HCT116 (cell line): ENCODE measurements around the gene FOXK2. TPM values are rescaled to one million over a fixed set of nuclear protein-coding genes. Genes with fewer than 3 reads are reported as not detected.

Experiments used
- ATAC-seq: fragments of 200-7000 bp; cut with Tn5 transposase; 2 replicates; pipeline ENCODE4 v1.9.1; 2020; ENCODE audit warnings: mild to moderate bottlenecking, moderate library complexity
- BruUV-seq: library from RNA; stranded (reverse); fragments of 400-500 nt; replicated peaks from 2 replicates; lab custom pipeline; 2021; lab: Mats Ljungman, UMichigan
- CTCF ChIA-PET: fragments of 300-600 bp; sonication (Branson Sonifier 250); formaldehyde crosslinking; loops from one replicate; lab custom pipeline; 2021; ENCODE audit warnings: antibody characterized with exemption; lab: Charles Lee
- POLR2A ChIA-PET: fragments of 300-600, 350-600 bp; sonication (Branson Sonifier 250); formaldehyde crosslinking; loops from one replicate; lab custom pipeline; 2021; ENCODE audit warnings: antibody characterized with exemption; lab: Charles Lee
- RAD21 ChIA-PET, 2 experiments: fragments of 300-600 bp; sonication (Branson Sonifier 250); formaldehyde crosslinking; loops; one replicate each; lab custom pipeline; 2023; ENCODE audit warnings: low total read pairs in 2 of 2; ENCODE audit not compliant: uncharacterized antibody in 2 of 2, unreplicated experiment in 2 of 2, low non-redundant PET in 1 of 2; lab: Charles Lee
- DNase-seq: peaks from one replicate; pipeline ENCODE4 v3.0.0-alpha.2; 2010; ENCODE audit warnings: low read depth, low spot score
- H2AFZ ChIP-seq: fragments of 200-600 bp; shearing (Covaris generic), sonication (generic); 2 replicates; pipeline ENCODE4 v1.6.1; 2017; ENCODE audit warnings: low read depth, mixed run types, mixed read lengths, antibody characterized with exemption, low read length; ENCODE audit not compliant: poor library complexity, severe bottlenecking
- H3K27ac ChIP-seq: 2 replicates; pipeline ENCODE4 v1.5.1; 2012; ENCODE audit warnings: low read depth, low read length
- H3K27me3 ChIP-seq: fragments of 200-600 bp; sonication (generic); 2 replicates; pipeline ENCODE4 v1.6.1; 2016; ENCODE audit warnings: mixed run types, low read length, mixed read lengths; ENCODE audit not compliant: insufficient read depth
- H3K36me3 ChIP-seq, 2 experiments: fragments of 200-500 bp in 1 of 2; fragments of 200-600 bp in 1 of 2; sonication (Bioruptor generic) in 1 of 2; sonication (generic) in 1 of 2; 2 replicates each; pipeline versions ENCODE4 v1.5.1 to v1.6.1; 2014 to 2016; ENCODE audit warnings: low read length in 2 of 2, inconsistent platforms in 1 of 2, mixed read lengths in 1 of 2, mixed run types in 1 of 2; ENCODE audit not compliant: insufficient read depth in 2 of 2, control insufficient read depth in 1 of 2
- H3K4me1 ChIP-seq, 2 experiments: fragments of 200-600 bp in 1 of 2; sonication (generic) in 1 of 2; 2 replicates each; pipeline versions ENCODE4 v1.5.1 to v1.6.1; 2012 to 2017; ENCODE audit warnings: low read length in 2 of 2, inconsistent platforms in 1 of 2, mild to moderate bottlenecking in 1 of 2, mixed read lengths in 1 of 2, mixed run types in 1 of 2, moderate library complexity in 1 of 2; ENCODE audit not compliant: insufficient read depth in 2 of 2, control insufficient read depth in 1 of 2
- H3K4me2 ChIP-seq: fragments of 200-600 bp; sonication (generic); 2 replicates; pipeline ENCODE4 v1.6.1; 2017; ENCODE audit warnings: mixed run types, low read length, mixed read lengths
- H3K4me3 ChIP-seq, 2 experiments: fragments of 200-600 bp in 1 of 2; sonication (generic) in 1 of 2; replicated peaks in 1 of 2; 2 replicates each; pipeline ENCODE4 v1.5.1; 2011 to 2016; ENCODE audit warnings: low read length in 2 of 2, control low read depth in 1 of 2, low read depth in 1 of 2, mild to moderate bottlenecking in 1 of 2, mixed read lengths in 1 of 2, mixed run types in 1 of 2
- H3K79me2 ChIP-seq: fragments of 200-600 bp; sonication (generic); 2 replicates; pipeline ENCODE4 v1.6.1; 2017; ENCODE audit warnings: mild to moderate bottlenecking, mixed run types, low read length, moderate library complexity, mixed read lengths; ENCODE audit not compliant: insufficient read depth
- H3K9ac ChIP-seq: fragments of 200-600 bp; sonication (generic); 2 replicates; pipeline ENCODE4 v1.6.1; 2016; ENCODE audit warnings: low read length, mixed read lengths
- H3K9me2 ChIP-seq: fragments of 200-600 bp; sonication (generic), shearing (Covaris generic); 2 replicates; pipeline ENCODE4 v1.6.1; 2017; ENCODE audit warnings: mixed run types, mild to moderate bottlenecking, moderate library complexity; ENCODE audit not compliant: insufficient read depth
- H3K9me3 ChIP-seq, 2 experiments: fragments of 200-500 bp in 1 of 2; fragments of 200-600 bp in 1 of 2; sonication (Bioruptor generic) in 1 of 2; sonication (generic) in 1 of 2; 2 replicates each; pipeline ENCODE4 v1.6.1; 2014 to 2017; ENCODE audit warnings: low read length in 2 of 2, mixed read lengths in 2 of 2, inconsistent platforms in 1 of 2, low read depth in 1 of 2, mild to moderate bottlenecking in 1 of 2, mixed run types in 1 of 2, moderate library complexity in 1 of 2; ENCODE audit not compliant: control insufficient read depth in 1 of 2, insufficient read depth in 1 of 2
- H4K20me1 ChIP-seq: fragments of 200-600 bp; sonication (generic), shearing (Covaris generic); 2 replicates; pipeline ENCODE4 v1.6.1; 2017; ENCODE audit warnings: mixed run types, mild to moderate bottlenecking, moderate library complexity; ENCODE audit not compliant: insufficient read depth
- ATF3 ChIP-seq: IDR thresholded peaks from 2 replicates; pipeline ENCODE4 v1.6.1; 2012
- CEBPB ChIP-seq: IDR thresholded peaks from 2 replicates; pipeline ENCODE4 v1.6.1; 2012; ENCODE audit warnings: low read depth
- CTCF ChIP-seq, 3 experiments: fragments of 200-600 bp in 1 of 3; sonication (generic) in 1 of 3; IDR thresholded peaks in 2 of 3; conservative IDR thresholded peaks in 1 of 3; 2 replicates each; pipeline ENCODE4 v1.5.1; 2012 to 2017; ENCODE audit warnings: low read depth in 2 of 3, low read length in 2 of 3, antibody characterized with exemption in 1 of 3, borderline replicate concordance in 1 of 3, control low read depth in 1 of 3, mild to moderate bottlenecking in 1 of 3, mixed read lengths in 1 of 3, mixed run types in 1 of 3, moderate library complexity in 1 of 3; ENCODE audit not compliant: insufficient read depth in 1 of 3
- ELF1 ChIP-seq: IDR thresholded peaks from 2 replicates; pipeline ENCODE4 v1.6.1; 2012; ENCODE audit warnings: low read depth, borderline replicate concordance
- EZH2 ChIP-seq: fragments of 200-600 bp; sonication (generic); IDR thresholded peaks from 2 replicates; pipeline ENCODE4 v1.6.1; 2017; ENCODE audit warnings: antibody characterized with exemption, mixed run types
- EZH2phosphoT487 ChIP-seq: fragments of 200-600 bp; IDR thresholded peaks from 2 replicates; pipeline ENCODE4 v1.6.1; 2018; ENCODE audit warnings: antibody characterized with exemption, borderline replicate concordance
- FOSL1 ChIP-seq: IDR thresholded peaks from 2 replicates; pipeline ENCODE4 v1.6.1; 2012; ENCODE audit warnings: low read depth
- MAX ChIP-seq: IDR thresholded peaks from 2 replicates; pipeline ENCODE4 v1.6.1; 2012
- POLR2A ChIP-seq: IDR thresholded peaks from 2 replicates; pipeline ENCODE4 v1.7.0; 2011; ENCODE audit warnings: borderline replicate concordance; ENCODE audit not compliant: insufficient read depth, insufficient read length; ENCODE audit errors: extremely low read depth
- POLR2AphosphoS5 ChIP-seq: IDR thresholded peaks from 2 replicates; pipeline ENCODE4 v1.6.1; 2011; ENCODE audit warnings: mild to moderate bottlenecking, low read depth, low read length, moderate library complexity
- RAD21 ChIP-seq: IDR thresholded peaks from 2 replicates; pipeline ENCODE4 v1.6.1; 2012; ENCODE audit warnings: low read depth, mild to moderate bottlenecking
- SIN3A ChIP-seq: IDR thresholded peaks from 2 replicates; pipeline ENCODE4 v1.6.1; 2012; ENCODE audit warnings: low read depth
- TCF7L2 ChIP-seq: IDR thresholded peaks from 2 replicates; pipeline ENCODE4 v1.7.0; 2011; ENCODE audit warnings: borderline replicate concordance, inconsistent platforms; ENCODE audit not compliant: insufficient read depth, insufficient read length; ENCODE audit errors: extremely low read depth
- YY1 ChIP-seq: IDR thresholded peaks from 2 replicates; pipeline ENCODE4 v1.6.1; 2011; ENCODE audit warnings: low read length, low read depth, moderate library complexity, mild to moderate bottlenecking; ENCODE audit not compliant: insufficient replicate concordance; ENCODE audit errors: extremely low read depth
- ZBTB33 ChIP-seq: IDR thresholded peaks from 2 replicates; pipeline ENCODE4 v1.6.1; 2011; ENCODE audit warnings: mild to moderate bottlenecking, low read length, moderate library complexity; ENCODE audit not compliant: insufficient replicate concordance; ENCODE audit errors: extremely low read depth
- intact Hi-C: fragments of 100-400 bp; cut with micrococcal nuclease; formaldehyde crosslinking; loops from 2 replicates; pipeline ENCODE4 v1.10.0; 2022
- total RNA-seq: library from RNA; stranded (reverse); gene quantifications from one replicate; pipeline ENCODE4 v1.2.1, GENCODE V29; 2021; ENCODE audit not compliant: unreplicated experiment

Gene FOXK2
- total RNA-seq, 1 experiment from 2014 or later = 122 TPM

GRCh38 chr17:82605939-82606600 lies 86.5 kb downstream of the FOXK2 start:
- POLR2A ChIA-PET = no interaction called here
- TF ChIP-seq CEBPB = no peak
- TF ChIP-seq POLR2A = no peak
- TF ChIP-seq CTCF (IDR thresholded peaks at IDR 0.05 in 2 of 3, conservative IDR thresholded peaks at IDR 0.05 in 1 of 3; ENCODE audit: borderline replicate concordance in 1 of 3, insufficient read depth in 1 of 3, low read depth in 2 of 3, low read length in 2 of 3) = no peak
- 0 out of 2 replicates have a peak, but pooled peaks have one; percentile 3 for TF ChIP-seq POLR2AphosphoS5

GRCh38 chr17:82608816-82609215 lies 89.3 kb downstream of the FOXK2 start:
- intact Hi-C loops = no loop called here
- Histone ChIP-seq H3K36me3 (peaks cover 28 to 32% of the 10 kb centered on the region in 2 experiments), H4K20me1 (no peaks in the 10 kb centered on the region), H3K9me3 (no peaks in the 10 kb centered on the region), H3K27me3 (no peaks in the 10 kb centered on the region), H3K9me2 (no peaks in the 10 kb centered on the region), H3K4me1 (no peaks in the 10 kb centered on the region), H3K79me2 (no peaks in the 10 kb centered on the region; the same call in 1 of the 2 replicates), H3K9ac (no peak overlapping the region), H3K4me2 (no peak overlapping the region), H3K27ac (no peak overlapping the region), H3K4me3 (no peak overlapping the region), H2AFZ (no peak overlapping the region)
- no TSS peak for BruUV-seq
- POLR2A ChIA-PET = no interaction called here
- RAD21 ChIA-PET = no interaction called here
- CTCF ChIA-PET = no interaction called here
- no peak for DNase-seq
- ATAC-seq = no peak
- TF ChIP-seq FOSL1 (no peak), POLR2AphosphoS5 (no peak), SIN3A (no peak), POLR2A (no peak), ELF1 (no peak), YY1 (no peak), TCF7L2 (no peak), ATF3 (no peak), MAX (no peak), EZH2phosphoT487 (no peak), EZH2 (no peak), ZBTB33 (no peak), RAD21 (no peak)

More at GRCh38 chr17:82605939-82606600, 86.5 kb downstream of the FOXK2 start:
- peaks cover 48 to 57% of the 10 kb centered on the region in 2 experiments for H3K36me3 ChIP-seq
- H3K79me2 ChIP-seq = peaks cover 12% of the 10 kb centered on the region; the same call in 1 of the 2 replicates
- no peaks in the 10 kb centered on the region for H3K9me3 ChIP-seq
- ATAC-seq = peak; percentile 13; the same call in 1 of the 2 replicates
- no TSS peak for BruUV-seq
- H2AFZ ChIP-seq = no peak overlapping the region
- peak overlapping the region; percentile 1; the same call in 1 of the 2 replicates for H3K27ac ChIP-seq
- no peak for DNase-seq
- H3K4me3 ChIP-seq = no peak overlapping the region
- no peaks in the 10 kb centered on the region for H3K9me2 ChIP-seq
- CTCF ChIA-PET = no interaction called here
- H3K4me1 ChIP-seq = no peaks in the 10 kb centered on the region
- no peak overlapping the region for H3K9ac ChIP-seq
- RAD21 ChIA-PET = no interaction called here
- H3K27me3 ChIP-seq = no peaks in the 10 kb centered on the region
- intact Hi-C loops = no loop called here
- no peak overlapping the region for H3K4me2 ChIP-seq
- no peaks in the 10 kb centered on the region for H4K20me1 ChIP-seq
